ENCODE results near the gene CDV3. TPM values are rescaled to one million over a fixed set of nuclear protein-coding genes. Genes with fewer than 3 reads are reported as not detected.
"Not testable (repeated sequence)": the region's sequence is repeated elsewhere in the genome, so short reads cannot be mapped to it uniquely, and the experiment has no call there.

Gene CDV3
- total RNA-seq, 3 donors from 2014 or later = 361 to 373 (median 372) TPM

DNA sequence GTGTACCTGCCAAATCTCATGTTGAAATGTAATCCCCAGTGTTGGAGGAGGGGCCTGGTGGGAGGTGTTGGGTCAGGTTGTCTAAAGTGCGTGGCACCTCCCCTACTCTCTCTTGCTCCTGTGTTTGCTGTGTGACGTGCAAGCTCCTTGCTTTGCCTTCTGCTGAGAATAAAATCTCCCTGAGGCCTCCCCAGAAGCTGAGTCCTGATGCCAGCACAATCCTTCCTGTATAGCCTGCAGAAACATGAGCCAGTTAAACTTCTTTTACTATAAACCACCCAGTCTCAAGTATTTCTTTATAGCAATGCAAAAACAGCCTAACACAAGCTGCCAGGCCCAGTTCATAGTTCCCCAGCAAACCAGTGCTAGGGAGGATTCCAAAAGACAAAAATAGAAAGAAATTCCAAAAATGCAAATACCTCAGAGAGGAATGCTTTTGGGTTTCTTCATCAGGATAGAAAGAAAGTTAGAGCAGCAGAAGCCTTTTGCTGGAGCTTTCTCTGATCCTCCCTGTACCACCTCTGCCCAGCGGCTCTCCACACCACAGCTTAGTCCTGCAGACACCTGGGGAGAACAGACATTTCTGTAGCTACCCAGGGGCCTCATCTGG is 25.9 kb upstream of the CDV3 start:
- Mint-ChIP-seq H3K36me3 (ENCODE audit: insufficient read depth) (no peaks in the 10 kb centered on the region), H3K27me3 (ENCODE audit: low read depth) (no peaks in the 10 kb centered on the region), H3K4me3 (no peak overlapping the region), H3K4me1 (ENCODE audit: low read depth) (no peaks in the 10 kb centered on the region), H3K9me3 (no peaks in the 10 kb centered on the region)
- DNase-seq (no peak), ATAC-seq (no peak)

DNA sequence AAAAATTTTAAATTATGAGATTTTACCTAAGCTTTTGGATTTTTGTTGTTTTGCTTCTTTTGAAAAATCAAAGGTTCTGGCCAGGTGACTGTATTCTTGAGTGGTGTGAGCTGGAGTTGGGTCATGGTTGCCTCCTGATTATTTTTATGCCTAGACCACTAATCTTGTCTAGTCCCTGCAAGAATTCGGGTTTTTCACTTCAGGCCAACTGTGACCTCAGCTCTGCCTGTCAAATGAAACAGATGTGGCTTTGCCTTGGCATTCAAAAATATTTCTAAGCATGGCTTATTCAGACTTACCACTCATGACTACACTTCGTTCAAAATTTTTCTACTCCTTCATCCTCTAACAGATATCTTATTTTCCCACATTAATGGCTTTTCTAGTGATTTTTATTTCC is 25.4 kb upstream of the CDV3 start:
- no peaks in the 10 kb centered on the region for H3K36me3 Mint-ChIP-seq (ENCODE audit: insufficient read depth)
- DNase-seq (no peak), ATAC-seq (no peak)
- no peaks in the 10 kb centered on the region for H3K4me1 Mint-ChIP-seq (ENCODE audit: low read depth)
- H3K27me3 Mint-ChIP-seq (ENCODE audit: low read depth) = no peaks in the 10 kb centered on the region
- H3K9me3 Mint-ChIP-seq = no peaks in the 10 kb centered on the region
- H3K4me3 Mint-ChIP-seq = no peak overlapping the region

DNA sequence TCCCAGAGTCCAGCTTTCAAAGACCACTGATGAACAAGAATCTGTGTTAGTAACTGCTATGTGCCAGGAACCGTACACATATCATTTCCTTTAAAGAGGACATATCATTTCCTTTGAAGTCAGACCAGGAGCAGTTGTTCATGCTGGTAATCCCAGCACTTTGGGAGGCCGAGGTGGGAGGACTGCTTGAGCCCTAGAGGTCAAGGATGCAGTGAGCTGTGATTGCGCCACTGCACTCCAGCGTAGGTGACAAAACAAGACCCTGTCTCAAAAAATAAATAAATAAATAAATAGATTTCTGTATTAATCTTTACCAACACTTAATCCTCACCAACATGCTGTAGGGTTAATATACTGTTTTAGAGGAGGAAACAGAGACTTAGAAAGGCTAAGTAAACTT is 23.9 kb upstream of the CDV3 start:
- Mint-ChIP-seq H3K4me1 (ENCODE audit: low read depth) (no peaks in the 10 kb centered on the region), H3K27me3 (ENCODE audit: low read depth) (no peaks in the 10 kb centered on the region), H3K36me3 (ENCODE audit: insufficient read depth) (no peaks in the 10 kb centered on the region), H3K9me3 (no peaks in the 10 kb centered on the region), H3K4me3 (no peak overlapping the region)
- ATAC-seq (no peak), DNase-seq (no peak)

DNA sequence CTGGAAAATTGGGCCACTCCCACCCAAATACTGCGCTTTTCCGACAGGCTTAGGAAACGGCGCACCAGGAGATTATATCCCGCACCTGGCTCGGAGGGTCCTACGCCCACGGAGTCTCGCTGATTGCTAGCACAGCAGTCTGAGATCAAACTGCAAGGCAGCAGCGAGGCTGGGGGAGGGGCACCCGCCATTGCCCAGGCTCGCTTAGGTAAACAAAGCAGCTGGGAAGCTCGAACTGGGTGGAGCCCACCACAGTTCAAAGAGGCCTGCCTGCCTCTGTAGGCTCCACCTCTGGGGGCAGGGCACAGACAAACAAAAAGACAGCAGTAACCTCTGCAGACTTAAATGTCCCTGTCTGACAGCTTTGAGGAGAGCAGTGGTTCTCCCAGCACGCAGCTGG is 21.9 kb upstream of the CDV3 start:
- H3K4me3 Mint-ChIP-seq; H3K27me3 Mint-ChIP-seq (ENCODE audit: low read depth); H3K36me3 Mint-ChIP-seq (ENCODE audit: insufficient read depth); ATAC-seq; DNase-seq; H3K4me1 Mint-ChIP-seq (ENCODE audit: low read depth); H3K9me3 Mint-ChIP-seq: not testable (repeated sequence)

DNA sequence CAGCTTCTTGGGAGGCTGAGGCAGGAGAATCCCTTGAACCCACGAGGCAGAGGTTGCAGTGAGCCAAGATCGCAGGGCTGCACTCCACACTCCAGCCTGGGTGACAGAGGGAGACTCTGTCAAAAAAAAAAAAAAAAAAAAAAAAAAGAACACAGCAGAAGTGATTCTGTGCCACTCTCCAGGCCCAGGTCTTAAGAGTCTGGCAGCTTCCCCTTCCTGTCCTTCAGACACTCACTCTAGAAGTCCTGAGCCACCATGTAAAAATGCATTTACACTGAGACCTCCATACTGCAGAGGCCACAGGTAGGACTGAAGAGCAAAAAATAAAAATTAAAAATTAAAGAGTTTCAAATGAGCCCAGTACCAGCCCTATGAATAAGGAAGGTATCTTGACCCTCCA is 11.8 kb upstream of the CDV3 start:
- ATAC-seq (no peak), DNase-seq (no peak)
- Mint-ChIP-seq H3K4me3 (no peak overlapping the region), H3K27me3 (ENCODE audit: low read depth) (no peaks in the 10 kb centered on the region), H3K36me3 (ENCODE audit: insufficient read depth) (no peaks in the 10 kb centered on the region), H3K4me1 (ENCODE audit: low read depth) (no peaks in the 10 kb centered on the region), H3K9me3 (peaks cover 3% of the 10 kb centered on the region)

DNA sequence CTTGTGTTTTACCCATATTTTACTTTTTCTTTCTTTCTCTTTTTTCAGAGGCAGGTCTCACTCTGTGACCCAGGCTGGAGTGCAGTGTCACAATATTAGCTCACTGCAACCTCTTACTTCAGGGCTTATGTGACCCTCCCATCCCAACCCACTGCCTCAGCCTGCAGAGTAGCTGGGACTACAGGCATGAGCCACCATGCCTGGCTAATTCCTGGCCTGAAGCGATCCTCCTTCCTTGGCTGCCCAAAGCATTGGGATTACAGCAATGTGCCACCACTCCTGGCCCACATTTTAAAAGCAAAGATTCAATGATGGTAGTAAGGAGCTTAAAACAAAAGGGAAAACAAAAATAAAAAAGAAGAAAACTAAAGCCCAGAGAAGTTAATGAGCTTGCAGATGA is 11.1 kb upstream of the CDV3 start:
- no peak overlapping the region for H3K4me3 Mint-ChIP-seq
- no peak for ATAC-seq

DNA sequence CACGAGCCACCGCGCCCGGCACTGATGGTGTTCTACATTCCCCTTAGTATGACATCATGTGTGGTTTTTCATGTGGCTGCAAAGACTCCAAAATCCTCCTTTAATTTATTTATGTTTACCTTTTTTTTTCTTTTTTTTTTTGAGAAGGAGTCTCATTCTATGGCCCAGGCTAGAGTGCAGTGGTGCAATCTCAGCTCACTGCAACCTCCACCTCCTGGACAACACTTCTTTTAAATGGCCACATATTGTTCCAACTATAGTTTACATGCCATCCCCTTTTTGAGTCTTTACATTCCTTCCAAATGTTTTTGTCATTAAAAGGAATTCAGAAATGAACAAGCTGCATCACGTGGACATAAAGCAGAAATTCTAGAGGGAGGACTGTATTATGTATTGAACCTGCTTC is 10.3 kb upstream of the CDV3 start:
- ATAC-seq (no peak), DNase-seq (no peak)
- Mint-ChIP-seq H3K36me3 (ENCODE audit: insufficient read depth) (no peaks in the 10 kb centered on the region), H3K4me3 (no peak overlapping the region), H3K27me3 (ENCODE audit: low read depth) (no peaks in the 10 kb centered on the region), H3K9me3 (peaks cover 3% of the 10 kb centered on the region), H3K4me1 (ENCODE audit: low read depth) (no peaks in the 10 kb centered on the region)

More for the DNA sequence above, 11.1 kb upstream of the CDV3 start:
- no peaks in the 10 kb centered on the region for H3K27me3 Mint-ChIP-seq (ENCODE audit: low read depth)
- H3K36me3 Mint-ChIP-seq (ENCODE audit: insufficient read depth) = no peaks in the 10 kb centered on the region
- peaks cover 3% of the 10 kb centered on the region for H3K9me3 Mint-ChIP-seq
- H3K4me1 Mint-ChIP-seq (ENCODE audit: low read depth) = no peaks in the 10 kb centered on the region
- DNase-seq = no peak

DNA sequence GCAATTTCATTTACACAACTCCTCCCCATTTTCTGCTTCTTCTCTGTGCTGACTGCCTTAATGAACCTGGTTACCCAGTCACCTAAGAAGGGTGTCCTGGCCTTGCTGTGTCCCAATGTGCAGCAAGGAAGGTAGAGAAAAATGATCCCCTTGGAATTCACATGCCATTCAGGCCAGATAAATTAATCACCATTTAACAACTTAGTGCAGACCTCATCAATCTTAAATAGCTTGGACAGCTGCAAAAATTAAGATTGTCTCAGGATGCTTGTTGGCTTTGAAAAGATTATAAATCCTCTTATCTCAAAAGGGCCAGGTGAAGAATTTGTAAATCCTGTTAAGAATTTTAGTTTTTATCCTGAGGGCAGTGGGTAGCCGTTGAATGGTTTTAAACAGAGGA is 9.7 kb upstream of the CDV3 start:
- Mint-ChIP-seq H3K9me3 (no peaks in the 10 kb centered on the region), H3K4me3 (no peak overlapping the region), H3K36me3 (ENCODE audit: insufficient read depth) (no peaks in the 10 kb centered on the region), H3K4me1 (ENCODE audit: low read depth) (no peaks in the 10 kb centered on the region), H3K27me3 (ENCODE audit: low read depth) (no peaks in the 10 kb centered on the region)
- ATAC-seq (no peak), DNase-seq (no peak)

DNA sequence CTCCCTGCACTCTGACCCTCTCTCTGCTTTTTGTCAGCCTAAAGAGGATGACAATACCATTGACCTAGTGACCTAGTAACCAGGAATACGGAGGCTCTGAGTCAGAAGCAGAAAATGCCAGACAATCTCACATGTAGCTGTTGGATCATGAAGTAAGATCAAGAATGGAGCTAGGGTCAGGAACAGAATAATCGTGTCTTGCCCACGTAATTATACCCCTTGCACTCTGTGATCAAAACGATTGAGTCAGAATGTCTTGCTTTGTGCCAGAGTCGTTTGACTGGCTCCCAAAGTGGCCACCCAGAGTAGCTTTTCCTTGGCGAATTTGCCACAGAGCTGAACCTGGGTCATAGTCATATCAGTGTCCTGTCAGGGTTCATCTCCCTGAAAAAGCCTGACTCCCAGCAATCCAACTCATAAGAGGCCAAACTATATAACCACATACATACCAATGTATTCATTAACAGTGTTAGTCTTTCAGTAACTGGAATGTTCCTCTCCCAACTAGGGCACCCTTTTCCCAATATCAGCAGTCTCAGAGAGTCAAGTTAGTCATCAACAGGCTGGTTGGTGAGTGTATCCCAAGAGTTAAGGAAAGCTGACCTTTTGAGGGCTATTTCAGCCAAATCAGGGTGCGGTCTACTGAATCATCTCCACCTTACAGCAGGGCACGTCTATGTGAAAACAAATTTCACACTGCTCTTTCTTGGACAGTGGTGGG is 5.0 kb upstream of the CDV3 start:
- H3K4me1 Mint-ChIP-seq (ENCODE audit: low read depth) = peaks cover 16% of the 10 kb centered on the region
- no peaks in the 10 kb centered on the region for H3K9me3 Mint-ChIP-seq
- H3K4me3 Mint-ChIP-seq = no peak overlapping the region
- H3K36me3 Mint-ChIP-seq (ENCODE audit: insufficient read depth) = no peaks in the 10 kb centered on the region
- DNase-seq (no peak), ATAC-seq (no peak)
- H3K27me3 Mint-ChIP-seq (ENCODE audit: low read depth) = no peaks in the 10 kb centered on the region

DNA sequence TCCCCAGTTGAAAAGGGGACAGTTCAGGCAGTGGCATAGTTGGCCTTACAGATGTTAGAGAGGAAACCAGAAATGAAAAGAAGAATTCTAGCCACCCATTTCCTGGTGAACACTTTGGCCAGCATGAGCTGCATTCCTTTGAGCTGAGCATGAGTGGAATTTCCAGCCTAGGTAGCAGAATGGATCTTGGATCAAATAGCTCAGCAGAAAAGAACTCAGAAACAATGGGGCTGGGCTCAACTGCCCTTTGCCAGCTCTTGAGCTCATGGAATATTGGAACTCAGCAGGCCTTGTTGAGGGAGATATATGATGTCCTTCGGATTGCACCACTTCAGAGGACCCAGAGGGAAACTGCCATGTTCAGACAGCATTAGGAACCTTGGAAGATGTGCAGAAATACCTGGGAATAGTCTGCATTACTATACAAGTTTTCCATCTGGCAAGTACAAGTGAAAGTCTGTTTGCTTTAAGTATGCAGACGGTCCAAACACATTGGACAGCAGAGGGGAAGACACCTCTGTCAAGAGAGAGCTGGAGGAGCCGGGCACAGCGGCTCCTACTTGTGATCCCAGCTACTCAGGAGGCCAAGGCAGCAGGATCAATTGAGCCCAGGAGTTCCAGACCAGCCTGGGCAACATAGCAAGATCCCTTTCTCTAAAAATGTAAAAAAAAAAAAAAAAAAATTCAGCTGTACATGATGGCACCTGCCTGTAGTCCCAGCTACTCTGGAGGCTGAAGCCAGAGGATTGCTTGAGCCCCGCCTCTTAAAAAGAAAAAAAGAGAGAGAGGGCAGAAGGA is 3.1 kb upstream of the CDV3 start:
- H3K9me3 Mint-ChIP-seq = no peaks in the 10 kb centered on the region
- no peak for ATAC-seq
- no peak overlapping the region for H3K4me3 Mint-ChIP-seq
- H3K36me3 Mint-ChIP-seq (ENCODE audit: insufficient read depth) = peaks cover 8% of the 10 kb centered on the region
- DNase-seq = no peak
- H3K4me1 Mint-ChIP-seq (ENCODE audit: low read depth) = peaks cover 17% of the 10 kb centered on the region
- no peaks in the 10 kb centered on the region for H3K27me3 Mint-ChIP-seq (ENCODE audit: low read depth)

DNA sequence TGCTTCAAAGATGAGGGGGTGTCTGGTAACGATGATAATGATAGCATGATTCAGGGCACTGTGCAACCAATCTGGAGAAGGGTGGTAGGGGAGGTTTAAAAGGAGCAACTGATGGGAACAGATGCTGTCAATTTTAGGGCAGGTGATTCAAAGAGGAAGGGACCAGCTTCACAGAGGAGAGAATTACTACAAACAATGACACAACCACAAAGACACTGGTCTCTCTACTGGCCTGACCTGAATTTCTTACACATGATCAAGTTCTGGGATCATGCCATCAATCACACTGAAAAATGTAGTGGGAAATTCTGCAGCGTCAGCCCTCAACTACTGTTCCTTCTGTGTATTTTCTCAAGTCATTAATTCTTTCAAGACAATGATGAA is 2.6 kb upstream of the CDV3 start:
- no peak overlapping the region for H3K4me3 Mint-ChIP-seq
- no peak for ATAC-seq
- peaks cover 13% of the 10 kb centered on the region for H3K36me3 Mint-ChIP-seq (ENCODE audit: insufficient read depth)
- peaks cover 21% of the 10 kb centered on the region for H3K4me1 Mint-ChIP-seq (ENCODE audit: low read depth)
- no peak for DNase-seq
- H3K27me3 Mint-ChIP-seq (ENCODE audit: low read depth) = no peaks in the 10 kb centered on the region
- no peaks in the 10 kb centered on the region for H3K9me3 Mint-ChIP-seq

DNA sequence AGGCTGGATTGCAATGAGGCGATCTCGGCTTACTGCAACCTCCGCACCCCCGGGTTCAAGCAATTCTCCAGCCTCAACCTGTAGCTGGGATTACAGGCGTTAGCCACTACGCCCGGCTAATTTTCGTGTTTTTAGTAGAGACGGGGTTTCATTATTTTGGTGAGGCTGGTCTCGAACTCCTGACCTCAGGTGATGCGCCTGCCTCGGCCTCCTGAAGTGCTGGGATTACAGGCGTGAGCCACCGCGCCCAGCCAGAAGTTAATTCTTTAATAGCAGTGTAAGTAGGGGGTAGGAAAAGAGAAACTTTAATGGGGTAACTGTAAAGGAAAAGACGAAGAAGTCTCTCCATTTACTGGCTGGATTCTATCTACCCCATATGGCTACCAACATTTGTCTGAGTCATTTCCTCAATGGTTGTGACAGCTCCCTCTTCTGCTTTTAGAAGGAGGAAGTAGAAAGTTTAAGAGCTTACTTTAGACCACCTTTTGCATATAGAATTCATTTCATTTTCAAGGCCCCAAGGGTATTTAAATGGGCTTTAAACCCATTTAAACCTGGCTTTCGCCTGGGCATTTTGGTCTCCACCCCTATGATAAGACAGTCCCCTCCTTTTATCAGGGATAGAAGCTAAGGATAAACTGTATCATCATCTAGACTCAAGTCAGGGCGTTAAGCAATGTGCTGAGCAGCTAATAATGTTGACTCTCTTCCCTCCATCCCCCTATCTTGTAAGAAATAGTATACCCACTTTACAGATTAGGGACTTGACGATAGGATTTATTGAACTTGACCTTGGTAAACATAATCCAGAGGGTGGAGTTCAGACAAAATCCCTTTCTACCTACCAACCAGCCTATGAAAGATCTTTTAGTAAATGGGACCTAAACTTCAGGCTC is 1.1 kb upstream of the CDV3 start:
- Mint-ChIP-seq H3K27me3 (ENCODE audit: low read depth) (no peaks in the 10 kb centered on the region), H3K9me3 (no peaks in the 10 kb centered on the region), H3K4me3 (peak overlapping the region; percentile 84), H3K36me3 (ENCODE audit: insufficient read depth) (peaks cover 25% of the 10 kb centered on the region), H3K4me1 (ENCODE audit: low read depth) (peaks cover 34% of the 10 kb centered on the region)
- no peak for ATAC-seq
- DNase-seq = no peak

DNA sequence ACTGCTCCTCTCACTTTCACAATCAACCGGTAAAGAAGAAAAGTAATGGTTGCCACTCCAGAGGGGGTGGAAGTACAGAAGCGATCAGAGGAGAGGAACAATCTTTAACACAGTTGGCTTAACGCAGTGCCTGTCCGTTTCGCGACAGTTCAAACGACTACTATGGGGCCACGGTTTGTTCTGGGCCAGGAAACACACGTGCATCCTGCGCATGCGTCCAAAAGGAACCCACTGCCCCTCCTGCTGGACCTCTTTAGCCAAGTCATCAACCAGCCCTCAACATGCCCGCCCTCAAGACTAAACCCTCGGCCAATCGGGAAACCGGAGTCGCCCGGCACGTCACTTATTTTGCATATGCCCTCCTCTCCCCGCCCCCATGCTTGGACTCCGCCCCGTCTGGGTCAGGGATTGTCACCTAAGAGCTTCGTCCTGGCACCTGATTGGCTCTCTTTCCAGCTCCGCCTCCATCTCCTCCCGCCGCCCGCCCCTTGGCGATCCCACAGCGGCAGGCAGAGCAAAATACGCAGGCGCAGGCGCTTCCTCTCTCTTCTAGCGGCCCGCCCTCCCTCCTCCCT is 345 bp upstream of the CDV3 start:
- peak; percentile 100 for DNase-seq
- Mint-ChIP-seq H3K9me3 (no peaks in the 10 kb centered on the region), H3K4me1 (ENCODE audit: low read depth) (peaks cover 41% of the 10 kb centered on the region), H3K36me3 (ENCODE audit: insufficient read depth) (peaks cover 31% of the 10 kb centered on the region), H3K27me3 (ENCODE audit: low read depth) (no peaks in the 10 kb centered on the region), H3K4me3 (peak overlapping the region; percentile 84)
- peak; percentile 71 to 79 for ATAC-seq
